ENCODE data around the gene ASB6. TPM values are rescaled to one million over a fixed set of nuclear protein-coding genes. Genes with fewer than 3 reads are reported as not detected.
A peak's percentile ranks its signal among the peaks of the same experiment; 100 is the strongest.

Gene ASB6
- polyA plus RNA-seq, 2 of the 4 experiments (the other 2 are of a cell fraction): 9.2 to 17.3 TPM

DNA sequence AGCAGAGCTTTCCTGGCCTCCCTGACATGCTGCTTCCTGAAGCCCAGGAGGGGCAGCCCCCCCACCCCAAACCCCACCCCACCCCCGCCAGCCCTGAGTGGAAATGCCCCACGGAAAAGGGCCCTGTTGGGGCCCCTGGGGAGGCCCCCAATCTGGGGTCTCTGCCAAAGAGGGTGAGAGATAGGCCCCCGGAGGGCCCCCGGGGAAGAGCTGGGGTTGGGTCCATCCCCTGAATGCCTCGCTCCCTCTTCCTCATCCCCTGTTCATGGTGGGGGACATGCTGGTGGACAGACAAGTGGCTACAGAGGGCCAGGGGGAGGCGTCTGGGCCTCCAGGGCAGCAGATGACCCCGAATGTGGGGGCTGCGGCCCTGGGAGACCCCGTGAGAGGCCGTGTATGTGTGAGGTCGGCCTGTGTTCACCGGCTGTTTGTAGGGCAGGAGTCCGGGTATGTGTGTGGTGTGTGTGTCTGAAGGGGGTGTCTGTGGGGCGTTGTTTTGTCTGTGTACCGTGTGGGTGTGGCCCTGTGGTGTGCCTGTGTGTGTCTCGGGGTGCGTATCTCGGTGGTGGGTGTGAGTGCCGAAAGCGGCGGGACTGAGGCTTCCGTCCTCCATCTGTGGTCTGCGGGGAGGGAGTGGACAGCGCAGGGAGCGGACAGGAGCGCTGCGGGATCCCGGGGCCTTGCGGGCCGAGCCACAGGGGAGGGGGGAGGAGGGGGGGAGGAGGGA is 32.3 kb downstream of the ASB6 start:
- 5% methylated on average over 11 of the region's 30 CpGs for WGBS (ENCODE audit: missing lambda C conversion rate)
- ChIA-PET CTCF (interaction anchor here (0.7 to 23.2 kb wide), 14 partner anchors 12 to 474 kb away, joined by 3 to 653 read pairs (median 6); partner anchors contain the start of genes C9orf50 and NTMT1), POLR2A (interaction anchor here (0.6 to 2.8 kb wide), 14 partner anchors 12 to 496 kb away, joined by 3 to 22 read pairs (median 11); partner anchors contain the start of gene IER5L)
- peak overlapping the region; percentile 83 for H3K4me2 ChIP-seq
- no peaks in the 10 kb centered on the region for H3K9me3 ChIP-seq
- peak; percentile 41 to 43 for ATAC-seq
- no peak for FAIRE-seq
- H3K4me3 ChIP-seq: peak overlapping the region; percentile 55
- H3K27ac ChIP-seq: peak overlapping the region; percentile 100
- peak; percentile 85 to 86 for DNase-seq (ENCODE audit: low read depth in 1 of 2, low spot score in 1 of 2)
- TF ChIP-seq JUN (IDR thresholded peaks at IDR 0.05): peak in 1 of 2 experiments; percentile 9; a peak in 1 of 5 replicates
- 0 out of 2 replicates have a peak, but pooled peaks have one; percentile 19 for TF ChIP-seq MYC (IDR thresholded peaks at IDR 0.05; ENCODE audit: borderline replicate concordance, low read length)
- no peak for TF ChIP-seq TFCP2L1 (CRISPR knock-in tag; IDR thresholded peaks at IDR 0.05)
- TF ChIP-seq GATA3 (IDR thresholded peaks at IDR 0.05; ENCODE audit: borderline replicate concordance): no peak; the same call in 1 of the 2 replicates
- TF ChIP-seq TP53 (CRISPR knock-in tag; IDR thresholded peaks at IDR 0.05): no peak; the same call in 1 of the 2 replicates
- TF ChIP-seq POLR2A (IDR thresholded peaks at IDR 0.05; ENCODE audit: low read length): peak; percentile 42; the same call in 1 of the 2 replicates
- TF ChIP-seq EP300 (IDR thresholded peaks at IDR 0.05): peak in 1 of 2 experiments; percentile 29; a peak in 1 of 5 replicates
- TF ChIP-seq, protein P1, sequence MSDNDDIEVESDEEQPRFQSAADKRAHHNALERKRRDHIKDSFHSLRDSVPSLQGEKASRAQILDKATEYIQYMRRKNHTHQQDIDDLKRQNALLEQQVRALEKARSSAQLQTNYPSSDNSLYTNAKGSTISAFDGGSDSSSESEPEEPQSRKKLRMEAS (IDR thresholded peaks at IDR 0.05): 0 out of 2 replicates have a peak, but pooled peaks have one; percentile 8
- peaks cover 66% of the 10 kb centered on the region for H3K4me1 ChIP-seq

DNA sequence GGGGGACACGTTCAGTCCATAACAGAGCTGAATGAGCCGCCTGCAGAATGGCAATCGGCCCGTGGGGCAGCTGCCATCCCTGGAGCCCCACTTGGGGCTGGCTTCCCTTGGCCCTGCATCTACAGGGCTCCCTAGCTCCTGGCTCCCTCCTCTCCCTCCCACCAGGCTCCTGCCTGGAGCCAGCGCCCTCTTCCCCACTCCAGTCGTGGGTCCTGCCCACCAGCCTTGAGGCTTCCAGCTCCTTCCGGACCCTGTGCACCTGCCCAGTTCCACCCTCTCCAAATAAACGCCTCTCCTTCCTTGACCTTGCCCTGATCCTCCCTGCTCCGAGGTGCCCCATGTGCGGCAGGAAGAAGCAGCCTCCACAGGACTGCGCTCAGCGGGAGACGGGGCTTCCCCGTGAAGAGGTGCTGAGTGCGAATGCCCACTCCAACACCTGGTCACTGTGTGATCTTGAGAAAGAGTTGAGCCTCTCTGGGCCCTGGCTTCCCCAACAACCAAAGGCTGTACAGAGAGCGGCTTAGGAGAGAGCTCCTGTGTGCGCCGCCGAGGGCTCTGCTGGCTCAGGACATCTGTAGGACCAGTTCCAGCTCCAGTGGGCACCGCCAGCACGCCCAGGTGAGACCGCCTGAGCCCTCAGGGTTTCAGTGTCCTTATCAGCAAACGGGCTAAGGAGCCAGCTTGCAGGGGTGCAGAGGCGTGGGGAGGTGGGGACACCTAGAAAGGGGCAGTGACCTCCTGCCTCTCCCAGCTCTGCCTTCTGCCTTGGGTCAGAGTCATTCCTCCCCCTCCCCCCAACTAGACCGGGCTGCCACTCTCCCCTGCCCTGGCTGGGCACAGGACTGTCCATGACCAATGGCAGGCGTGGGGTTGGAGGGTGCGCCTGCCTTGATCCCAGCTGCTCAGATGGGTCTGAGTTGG is 33.1 kb downstream of the ASB6 start:
- ATAC-seq (peak; percentile 6 to 38; a peak in 4 of 6 replicates), DNase-seq (ENCODE audit: low read depth in 1 of 2, low spot score in 1 of 2) (peak; percentile 41 to 66), FAIRE-seq (no peak)
- ChIA-PET CTCF (interaction anchor here (0.7 to 23.2 kb wide), 21 partner anchors 9 to 582 kb away, joined by 3 to 653 read pairs (median 4); partner anchors contain the start of genes C9orf50 and NTMT1), POLR2A (interaction anchor here (0.6 to 2.8 kb wide), 13 partner anchors 12 to 495 kb away, joined by 4 to 22 read pairs (median 12); partner anchors contain the start of gene IER5L)
- Histone ChIP-seq H3K27ac (peak overlapping the region; percentile 100), H3K9me3 (no peaks in the 10 kb centered on the region), H3K4me3 (peak overlapping the region; percentile 55; the same call in 2 of the 3 replicates), H3K4me1 (peaks cover 74% of the 10 kb centered on the region), H3K4me2 (peak overlapping the region; percentile 83)
- 50% methylated on average over 17 of the region's 27 CpGs for WGBS (ENCODE audit: missing lambda C conversion rate)
- peak; percentile 44 for TF ChIP-seq ZFP36 (IDR thresholded peaks at IDR 0.05; ENCODE audit: borderline replicate concordance, partially characterized antibody)
- no peak for TF ChIP-seq PHF8 (IDR thresholded peaks at IDR 0.05; ENCODE audit: borderline replicate concordance, low read depth)
- TF ChIP-seq POLR2A (IDR thresholded peaks at IDR 0.05; ENCODE audit: low read length): peak; percentile 25; the same call in 1 of the 2 replicates
- TF ChIP-seq TFCP2L1 (CRISPR knock-in tag; IDR thresholded peaks at IDR 0.05): no peak
- TF ChIP-seq CEBPB (IDR thresholded peaks at IDR 0.05): no peak

DNA sequence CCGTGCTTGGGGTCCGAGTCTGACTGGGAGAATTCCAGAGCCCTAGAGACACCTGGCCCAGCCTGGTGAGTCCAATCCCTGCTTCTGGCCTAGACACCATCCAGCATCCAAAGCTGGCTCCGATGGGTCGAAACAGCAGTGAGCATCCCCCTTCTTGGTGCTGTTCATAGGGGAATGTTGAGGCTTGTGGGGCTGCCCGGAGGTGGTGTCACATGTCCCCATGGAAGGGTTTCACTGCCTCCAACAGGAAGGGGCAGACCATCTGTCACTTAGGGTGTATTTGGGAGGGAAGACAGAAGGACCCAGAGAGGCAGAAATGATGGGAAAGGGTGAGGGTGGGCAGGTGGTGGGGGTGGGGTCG is 34.9 kb downstream of the ASB6 start:
- H3K4me3 ChIP-seq: no peak overlapping the region
- no peaks in the 10 kb centered on the region for H3K9me3 ChIP-seq
- ATAC-seq (no peak), FAIRE-seq (no peak), DNase-seq (ENCODE audit: low read depth in 1 of 2, low spot score in 1 of 2) (no peak)
- 79% methylated on average over 4 of the region's 6 CpGs for WGBS (ENCODE audit: missing lambda C conversion rate)
- ChIA-PET CTCF (interaction anchor here (0.6 to 23.2 kb wide), 7 partner anchors 16 to 471 kb away, joined by 3 to 653 read pairs (median 29); partner anchors contain the start of genes C9orf50 and NTMT1), POLR2A (interaction anchor here (0.9 to 2.9 kb wide), 5 partner anchors 10 to 467 kb away, joined by 3 to 22 read pairs (median 8); partner anchors contain the start of gene IER5L)
- TF ChIP-seq SMC3 (IDR thresholded peaks at IDR 0.05): no peak
- TF ChIP-seq ZFP36 (IDR thresholded peaks at IDR 0.05; ENCODE audit: borderline replicate concordance, partially characterized antibody): peak; percentile 95
- peak overlapping the region; percentile 83 for H3K4me2 ChIP-seq
- H3K27ac ChIP-seq: peak overlapping the region; percentile 100
- H3K4me1 ChIP-seq: peaks cover 74% of the 10 kb centered on the region

DNA sequence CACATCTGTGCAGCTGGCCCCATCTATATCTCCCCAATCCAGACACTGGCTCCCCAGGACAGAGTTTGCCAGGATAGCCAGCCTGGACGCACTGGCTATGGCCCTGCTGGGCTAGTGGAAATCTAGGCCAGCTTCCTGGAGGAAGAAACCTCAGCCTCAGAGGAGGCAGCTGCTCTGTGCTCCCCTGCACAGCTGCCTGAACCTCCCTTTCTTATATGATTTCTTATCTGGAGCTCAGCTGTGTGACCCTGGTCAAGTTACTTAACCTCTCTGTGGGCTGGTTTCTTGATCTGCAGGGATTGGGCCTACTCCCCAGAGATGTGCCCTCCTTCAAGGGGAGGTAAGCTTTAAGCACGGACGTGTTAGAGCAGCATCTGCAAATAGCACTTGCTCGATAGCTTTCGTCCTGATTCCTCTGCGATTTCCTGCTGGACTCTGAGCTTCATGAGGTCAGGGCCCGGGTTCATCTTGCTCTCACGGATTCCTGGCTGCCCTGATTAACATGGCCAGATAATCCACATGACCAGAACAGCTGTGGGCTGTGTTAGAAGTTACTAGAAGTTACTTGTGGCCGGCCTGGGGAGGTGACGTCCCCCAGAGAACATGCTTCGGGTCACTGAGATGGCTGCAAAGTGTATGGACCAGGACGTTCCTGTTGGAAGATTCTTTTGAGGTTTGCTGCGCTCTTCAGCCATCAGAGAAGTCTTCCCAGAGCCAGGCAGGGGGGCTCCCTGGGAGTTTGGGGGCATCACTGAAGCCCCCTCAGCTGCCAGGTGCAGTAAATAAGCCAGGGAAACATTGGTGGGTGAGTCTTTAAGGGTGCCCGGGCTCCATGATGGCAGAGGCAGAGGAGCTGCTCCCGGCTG is 35.6 kb downstream of the ASB6 start:
- Histone ChIP-seq H3K4me3 (no peak overlapping the region), H3K9me3 (no peaks in the 10 kb centered on the region), H3K4me2 (peak overlapping the region; percentile 83), H3K4me1 (peaks cover 69% of the 10 kb centered on the region), H3K27ac (peak overlapping the region; percentile 100)
- FAIRE-seq (no peak), DNase-seq (ENCODE audit: low read depth in 1 of 2, low spot score in 1 of 2) (no peak), ATAC-seq (no peak)
- TF ChIP-seq, protein P1 (IDR thresholded peaks at IDR 0.05): 0 out of 2 replicates have a peak, but pooled peaks have one; percentile 23
- peak; percentile 80 for TF ChIP-seq ZFP36 (IDR thresholded peaks at IDR 0.05; ENCODE audit: borderline replicate concordance, partially characterized antibody)
- no peak for TF ChIP-seq HOXB13 (CRISPR knock-in tag; IDR thresholded peaks at IDR 0.05; ENCODE audit: low read depth)
- TF ChIP-seq KDM1A (IDR thresholded peaks at IDR 0.05; ENCODE audit: low read depth): peak; percentile 61; the same call in 1 of the 2 replicates
- ChIA-PET CTCF (interaction anchor here (0.5 to 23.2 kb wide), 13 partner anchors 10 to 470 kb away, joined by 3 to 653 read pairs (median 4); partner anchors contain the start of genes C9orf50, IER5L and NTMT1), POLR2A (interaction anchor here (0.9 to 2.9 kb wide), 3 partner anchors 10 to 428 kb away, joined by 3 to 11 read pairs (median 8); partner anchors contain the start of gene IER5L)
- WGBS (ENCODE audit: missing lambda C conversion rate): 86% methylated on average over 14 of the region's 15 CpGs
